Lower lobe of right lung (tissue), 2 donors: Measurements from ENCODE around the gene TTLL1. TPM values are rescaled to one million over a fixed set of nuclear protein-coding genes. Genes with fewer than 3 reads are reported as not detected.

Source experiments
- ATAC-seq, 2 donors: fragments of 200-7000 bp; cut with Tn5 transposase; one replicate each; pipeline ENCODE4 v1.9.1; 2020 to 2022; ENCODE audit warnings: mild to moderate bottlenecking in 2 of 2, moderate library complexity in 2 of 2
- DNase-seq: peaks from one replicate; pipeline ENCODE4 v3.0.0-alpha.2; 2020
- H3K27ac ChIP-seq: fragments of 200-600 bp; one replicate; pipeline ENCODE4 v1.8.0; 2022
- H3K27me3 ChIP-seq: fragments of 200-600 bp; one replicate; pipeline ENCODE4 v1.8.0; 2022; ENCODE audit warnings: low read depth
- H3K36me3 ChIP-seq: fragments of 200-600 bp; one replicate; pipeline ENCODE4 v1.8.0; 2022; ENCODE audit warnings: mild to moderate bottlenecking
- H3K4me1 ChIP-seq: fragments of 200-600 bp; one replicate; pipeline ENCODE4 v1.8.0; 2022
- H3K4me3 ChIP-seq: fragments of 200-600 bp; one replicate; pipeline ENCODE4 v1.8.0; 2022; ENCODE audit warnings: mild to moderate bottlenecking
- H3K9me3 ChIP-seq: fragments of 200-600 bp; one replicate; pipeline ENCODE4 v1.8.0; 2022
- CTCF ChIP-seq: fragments of 200-600 bp; IDR thresholded peaks from one replicate; pipeline ENCODE4 v1.8.0; 2022; ENCODE audit warnings: antibody characterized with exemption, mild to moderate bottlenecking
- intact Hi-C: fragments of 100-400 bp; cut with DNase I; formaldehyde crosslinking; loops from one replicate; pipeline ENCODE4 v1.11.0; 2022
- total RNA-seq: library from RNA; stranded (reverse); fragmentation: NEBNext Ultra II Directional; extraction: Animal tissue kit (Norgen Biotek cat#: 25700); gene quantifications from one replicate; pipeline ENCODE4 v1.2.1, GENCODE V29; 2021
- donor health status: DM: no; HTN: yes; CAD: no; lungs with severe emphysema.

The TTLL1 gene
- total RNA-seq, 1 donor from 2014 or later, result 5.4 TPM

GRCh38 chr22:43060183-43060582, 29.0 kb downstream of the TTLL1 start:
- ATAC-seq (peak; percentile 44 to 74), DNase-seq (peak; percentile 52)
- peak; percentile 58 for TF ChIP-seq CTCF

GRCh38 chr22:43057641-43058040, 31.6 kb downstream of the TTLL1 start:
- no peaks in the 10 kb centered on the region for H3K27me3 ChIP-seq
- intact Hi-C loops, result no loop called here
- no peak overlapping the region for H3K4me3 ChIP-seq
- peaks cover 23% of the 10 kb centered on the region for H3K36me3 ChIP-seq
- TF ChIP-seq CTCF, result no peak
- no peaks in the 10 kb centered on the region for H3K9me3 ChIP-seq
- H3K4me1 ChIP-seq, result no peaks in the 10 kb centered on the region
- no peak for ATAC-seq
- DNase-seq, result no peak
- no peak overlapping the region for H3K27ac ChIP-seq

More at GRCh38 chr22:43060183-43060582, 29.0 kb downstream of the TTLL1 start:
- no peak overlapping the region for H3K4me3 ChIP-seq
- no peak overlapping the region for H3K27ac ChIP-seq
- H3K27me3 ChIP-seq, result no peaks in the 10 kb centered on the region
- H3K36me3 ChIP-seq, result peaks cover 40% of the 10 kb centered on the region
- intact Hi-C loops, result no loop called here
- no peaks in the 10 kb centered on the region for H3K4me1 ChIP-seq
- H3K9me3 ChIP-seq, result no peaks in the 10 kb centered on the region

GRCh38 chr22:43053176-43053575, 36.0 kb downstream of the TTLL1 start:
- no peak overlapping the region for H3K4me3 ChIP-seq
- H3K27ac ChIP-seq, result no peak overlapping the region
- ATAC-seq (no peak), DNase-seq (no peak)
- no peaks in the 10 kb centered on the region for H3K4me1 ChIP-seq
- intact Hi-C loops, result no loop called here
- peaks cover 11% of the 10 kb centered on the region for H3K36me3 ChIP-seq
- H3K27me3 ChIP-seq, result no peaks in the 10 kb centered on the region
- no peaks in the 10 kb centered on the region for H3K9me3 ChIP-seq
- peak; percentile 7 for TF ChIP-seq CTCF

GRCh38 chr22:43050995-43051394, 38.2 kb downstream of the TTLL1 start:
- no peaks in the 10 kb centered on the region for H3K9me3 ChIP-seq
- DNase-seq, result no peak

GRCh38 chr22:43047605-43048004, 41.6 kb downstream of the TTLL1 start:
- H3K27me3 ChIP-seq, result no peaks in the 10 kb centered on the region
- H3K4me1 ChIP-seq, result no peaks in the 10 kb centered on the region
- no peak for TF ChIP-seq CTCF
- no peaks in the 10 kb centered on the region for H3K9me3 ChIP-seq
- H3K27ac ChIP-seq, result no peak overlapping the region
- no peak for ATAC-seq
- intact Hi-C loops, result no loop called here
- DNase-seq, result no peak
- peaks cover 13% of the 10 kb centered on the region for H3K36me3 ChIP-seq
- no peak overlapping the region for H3K4me3 ChIP-seq

More at GRCh38 chr22:43050995-43051394, 38.2 kb downstream of the TTLL1 start:
- Histone ChIP-seq H3K27ac (no peak overlapping the region), H3K27me3 (no peaks in the 10 kb centered on the region), H3K36me3 (peaks cover 17% of the 10 kb centered on the region), H3K4me3 (no peak overlapping the region), H3K4me1 (no peaks in the 10 kb centered on the region)
- TF ChIP-seq CTCF, result no peak
- no peak for ATAC-seq
- intact Hi-C loops, result no loop called here

GRCh38 chr22:43044290-43044712, 44.9 kb downstream of the TTLL1 start:
- no peak for TF ChIP-seq CTCF
- H3K9me3 ChIP-seq, result no peaks in the 10 kb centered on the region
- peaks cover 6% of the 10 kb centered on the region for H3K36me3 ChIP-seq
- no peak for DNase-seq
- H3K27ac ChIP-seq, result no peak overlapping the region
- no peaks in the 10 kb centered on the region for H3K27me3 ChIP-seq
- intact Hi-C loops, result no loop called here
- H3K4me1 ChIP-seq, result no peaks in the 10 kb centered on the region
- H3K4me3 ChIP-seq, result no peak overlapping the region
- ATAC-seq, result no peak
